ENCODE data around the gene BTBD6. TPM values are rescaled to one million over a fixed set of nuclear protein-coding genes. Genes with fewer than 3 reads are reported as not detected.

BTBD6 gene
- total RNA-seq, 4 donors from 2014 or later: 52.2 to 69.6 (median 64.4) TPM

GRCh38 chr14:105252552-105253328 lies 4.4 kb downstream of the BTBD6 start:
- 80 to 93% methylated on average over 1 to 21 of the region's 21 CpGs for WGBS, 2 donors (ENCODE audit: low coverage in 1 of 2)
- no peak overlapping the region for H3K27ac ChIP-seq
- H3K36me3 ChIP-seq: no peaks in the 10 kb centered on the region
- TF ChIP-seq EP300 (IDR thresholded peaks at IDR 0.05; ENCODE audit: low read depth) (no peak), POLR2A (IDR thresholded peaks at IDR 0.05) (no peak), CTCF (IDR thresholded peaks at IDR 0.05) (no peak), POLR2AphosphoS5 (IDR thresholded peaks at IDR 0.05) (no peak)
- H3K9me3 ChIP-seq: no peaks in the 10 kb centered on the region
- no peaks in the 10 kb centered on the region for H3K27me3 ChIP-seq
- H3K4me3 ChIP-seq: no peak overlapping the region
- in situ Hi-C loops (cut with MboI; ENCODE audit: low pct_ligation_motif_present in 1 of 4, low pct_unique_long_range_greater_than_20kb in 1 of 4, low sequenced_read_pairs in 3 of 4) (no loop called here), intact Hi-C loops (cut with DNase I; ENCODE audit: low total_unique reads) (no loop called here)
- H3K4me1 ChIP-seq: peaks cover 9 to 23% (median 21%) of the 10 kb centered on the region in 4 donors
- no peak for DNase-seq

- no peaks in the 10 kb centered on the region for H3K9me3 ChIP-seq
- H3K27ac ChIP-seq: no peak overlapping the region
- no peaks in the 10 kb centered on the region for H3K36me3 ChIP-seq
- intact Hi-C loops (cut with DNase I; ENCODE audit: low total_unique reads): no loop called here
- H3K4me1 ChIP-seq: peaks cover 6 to 22% (median 19%) of the 10 kb centered on the region in 4 donors
- 93% methylated on average over 8 of the region's 9 CpGs; no CpG with 5 or more reads in 1 of the 2 donors for WGBS, 2 donors (ENCODE audit: low coverage in 1 of 2)
- no peaks in the 10 kb centered on the region for H3K27me3 ChIP-seq
- no peak for TF ChIP-seq POLR2AphosphoS5 (IDR thresholded peaks at IDR 0.05)
- no peak for TF ChIP-seq EP300 (IDR thresholded peaks at IDR 0.05; ENCODE audit: low read depth)
- TF ChIP-seq CTCF (IDR thresholded peaks at IDR 0.05): no peak
- TF ChIP-seq POLR2A (IDR thresholded peaks at IDR 0.05): no peak
- H3K4me3 ChIP-seq: no peak overlapping the region
- DNase-seq: no peak
- in situ Hi-C loops (cut with MboI; ENCODE audit: low pct_ligation_motif_present in 1 of 4, low pct_unique_long_range_greater_than_20kb in 1 of 4, low sequenced_read_pairs in 3 of 4): no loop called here
Measured at GRCh38 chr14:105253329-105253682, 5.0 kb downstream of the BTBD6 start.

GRCh38 chr14:105255021-105255507 lies 6.7 kb downstream of the BTBD6 start:
- Histone ChIP-seq H3K9me3 (no peaks in the 10 kb centered on the region), H3K4me3 (no peak overlapping the region), H3K27me3 (no peaks in the 10 kb centered on the region), H3K4me1 (peaks cover 0 to 23% (median 16%) of the 10 kb centered on the region in 4 donors), H3K36me3 (no peaks in the 10 kb centered on the region), H3K27ac (no peak overlapping the region)
- intact Hi-C loops (cut with DNase I; ENCODE audit: low total_unique reads) (no loop called here), in situ Hi-C loops (cut with MboI; ENCODE audit: low pct_ligation_motif_present in 1 of 4, low pct_unique_long_range_greater_than_20kb in 1 of 4, low sequenced_read_pairs in 3 of 4) (no loop called here)
- TF ChIP-seq EP300 (IDR thresholded peaks at IDR 0.05; ENCODE audit: low read depth) (no peak), POLR2AphosphoS5 (IDR thresholded peaks at IDR 0.05) (no peak), CTCF (IDR thresholded peaks at IDR 0.05) (no peak), POLR2A (IDR thresholded peaks at IDR 0.05) (no peak)
- 63% methylated on average over 6 of the region's 6 CpGs; no CpG with 5 or more reads in 1 of the 2 donors for WGBS, 2 donors (ENCODE audit: low coverage in 1 of 2)
- no peak for DNase-seq

GRCh38 chr14:105256292-105256960 lies 8.1 kb downstream of the BTBD6 start:
- Histone ChIP-seq H3K36me3 (no peaks in the 10 kb centered on the region), H3K27ac (peak overlapping the region in 3 of 4 donors; percentile 77 to 84 (median 82))
- WGBS, 2 donors (ENCODE audit: low coverage in 1 of 2): 92% methylated on average over 19 of the region's 19 CpGs; no CpG with 5 or more reads in 1 of the 2 donors

More at GRCh38 chr14:105256292-105256960, 8.1 kb downstream of the BTBD6 start:
- H3K4me1 ChIP-seq: peaks cover 0 to 23% (median 15%) of the 10 kb centered on the region in 4 donors
- no peak overlapping the region for H3K4me3 ChIP-seq
- no peak for DNase-seq
- no peaks in the 10 kb centered on the region for H3K9me3 ChIP-seq
- in situ Hi-C loops (cut with MboI; ENCODE audit: low pct_ligation_motif_present in 1 of 4, low pct_unique_long_range_greater_than_20kb in 1 of 4, low sequenced_read_pairs in 3 of 4): no loop called here
- H3K27me3 ChIP-seq: no peaks in the 10 kb centered on the region
- intact Hi-C loops (cut with DNase I; ENCODE audit: low total_unique reads): no loop called here
- TF ChIP-seq POLR2A (IDR thresholded peaks at IDR 0.05): no peak
- no peak for TF ChIP-seq CTCF (IDR thresholded peaks at IDR 0.05)
- no peak for TF ChIP-seq POLR2AphosphoS5 (IDR thresholded peaks at IDR 0.05)
- no peak for TF ChIP-seq EP300 (IDR thresholded peaks at IDR 0.05; ENCODE audit: low read depth)

Measured in transverse colon (tissue), 4 donors.